Head of caudate nucleus (tissue), 42 donors: Measurements from ENCODE around the gene ZNF487.

Source experiments
- DNase-seq, 42 donors: peaks; one replicate each; pipeline versions ENCODE4 v3.0.0 to v3.0.0-alpha.2; 2020 to 2021; ENCODE audit warnings: mixed read lengths in 7 of 42
- intact Hi-C: fragments of 100-400 bp; cut with DNase I; formaldehyde crosslinking; loops from one replicate; pipeline ENCODE4 v1.15.0; 2022

The ZNF487 gene

GRCh38 chr10:43402880-43403452 is 33.9 kb upstream of the ZNF487 start:
- intact Hi-C loops: no loop called here
- peak in 1 of 42 donors; percentile 28 for DNase-seq

GRCh38 chr10:43403911-43404703 is 32.8 kb upstream of the ZNF487 start:
- intact Hi-C loops: no loop called here
- DNase-seq: peak in 2 of 42 donors; percentile 10 to 17

- no peak for DNase-seq
- intact Hi-C loops: loop anchor here (5.0 kb wide), 1 partner anchor 243 kb away; the partner anchor contains the start of gene ZNF32
Observed at GRCh38 chr10:43404704-43405084, 32.2 kb upstream of the ZNF487 start.

- peak in 38 of 42 donors; percentile 15 to 79 (median 56) for DNase-seq
- intact Hi-C loops: loop anchor here (5.0 kb wide), 1 partner anchor 240 kb away; the partner anchor contains the start of gene ZNF32
Observed at GRCh38 chr10:43407148-43407575, 29.7 kb upstream of the ZNF487 start.

- DNase-seq: peak; percentile 71 to 96 (median 87)
- intact Hi-C loops: loop anchor here (5.0 kb wide), 1 partner anchor 240 kb away; the partner anchor contains the start of gene ZNF32
Observed at GRCh38 chr10:43407576-43408330, 29.2 kb upstream of the ZNF487 start.

- intact Hi-C loops: loop anchor here (5.0 kb wide), 1 partner anchor 239 kb away; the partner anchor contains the start of gene ZNF32
- DNase-seq: peak in 2 of 42 donors; percentile 9 to 11
Observed at GRCh38 chr10:43408331-43408709, 28.6 kb upstream of the ZNF487 start.

GRCh38 chr10:43408710-43409384 is 28.1 kb upstream of the ZNF487 start, which contains the start of gene HNRNPF:
Gene HNRNPF, minus strand, starts transcription at chr10:43409186. Its CDS starts 21,302 bp downstream, at chr10:43387884.
- peak; percentile 80 to 97 (median 95) for DNase-seq
- intact Hi-C loops: loop anchor here (5.0 kb wide), 1 partner anchor 238 kb away; the partner anchor contains the start of gene ZNF32

GRCh38 chr10:43409385-43410109 is 27.4 kb upstream of the ZNF487 start:
- peak in 39 of 42 donors; percentile 21 to 75 (median 57) for DNase-seq
- intact Hi-C loops: loop anchor here (5.0 kb wide), 1 partner anchor 238 kb away; the partner anchor contains the start of gene ZNF32

GRCh38 chr10:43410345-43410744 is 26.6 kb upstream of the ZNF487 start:
- intact Hi-C loops: no loop called here
- no peak for DNase-seq

- intact Hi-C loops: no loop called here
- DNase-seq: no peak
Observed at GRCh38 chr10:43411536-43411935, 25.4 kb upstream of the ZNF487 start.

GRCh38 chr10:43415544-43415943 is 21.4 kb upstream of the ZNF487 start:
- DNase-seq: no peak
- intact Hi-C loops: no loop called here

GRCh38 chr10:43417950-43418768 is 18.8 kb upstream of the ZNF487 start:
- intact Hi-C loops: no loop called here

GRCh38 chr10:43419997-43420368 is 16.9 kb upstream of the ZNF487 start:
- DNase-seq: peak in 2 of 42 donors; percentile 23 to 42
- intact Hi-C loops: no loop called here

More at GRCh38 chr10:43417950-43418768, 18.8 kb upstream of the ZNF487 start:
- DNase-seq: peak in 2 of 42 donors; percentile 22 to 36

- intact Hi-C loops: no loop called here
- peak; percentile 55 to 95 (median 88) for DNase-seq
Observed at GRCh38 chr10:43420369-43421200, 16.3 kb upstream of the ZNF487 start.

GRCh38 chr10:43421201-43421507 is 15.8 kb upstream of the ZNF487 start:
- intact Hi-C loops: no loop called here
- no peak for DNase-seq

GRCh38 chr10:43421519-43421918 is 15.4 kb upstream of the ZNF487 start:
- no peak for DNase-seq
- intact Hi-C loops: no loop called here
